CD14-positive monocyte (primary cell): ENCODE results near the gene SCARB2. TPM values are rescaled to one million over a fixed set of nuclear protein-coding genes. Genes with fewer than 3 reads are reported as not detected.

ENCODE experiments used
- DNase-seq, 3 donors: peaks; one replicate each; pipeline ENCODE4 v3.0.0-alpha.2; 2011 to 2022
- H2AFZ ChIP-seq: 2 replicates; pipeline ENCODE4 v1.6.0; 2012; ENCODE audit warnings: mild to moderate bottlenecking, low read depth, low read length, inconsistent platforms; ENCODE audit not compliant: insufficient read depth, poor library complexity, severe bottlenecking
- H3K27ac ChIP-seq, 2 donors: 1 replicate in 1 of 2; 2 replicates in 1 of 2; pipeline ENCODE4 v1.5.1; 2012 to 2013; ENCODE audit warnings: low read length in 2 of 2, control low read depth in 1 of 2, inconsistent platforms in 1 of 2, low read depth in 1 of 2, mild to moderate bottlenecking in 1 of 2
- H3K27me3 ChIP-seq, 2 donors: one replicate each; pipeline versions ENCODE4 v1.6.0 to v1.6.1; 2011 to 2013; ENCODE audit warnings: low read length in 2 of 2; ENCODE audit not compliant: control insufficient read depth in 2 of 2, insufficient read depth in 2 of 2
- H3K36me3 ChIP-seq, 2 donors: replicated peaks in 1 of 2; 1 replicate in 1 of 2; 2 replicates in 1 of 2; pipeline versions ENCODE4 v1.5.1 to v1.6.1; 2012 to 2013; ENCODE audit warnings: low read length in 2 of 2, control low read depth in 1 of 2, inconsistent platforms in 1 of 2, mild to moderate bottlenecking in 1 of 2; ENCODE audit not compliant: insufficient read depth in 2 of 2, control insufficient read depth in 1 of 2
- H3K4me1 ChIP-seq, 2 donors: 1 replicate in 1 of 2; 2 replicates in 1 of 2; pipeline versions ENCODE4 v1.5.1 to v1.6.1; 2012 to 2013; ENCODE audit warnings: low read length in 2 of 2, control low read depth in 1 of 2, inconsistent platforms in 1 of 2, mild to moderate bottlenecking in 1 of 2, moderate library complexity in 1 of 2; ENCODE audit not compliant: insufficient read depth in 2 of 2, control insufficient read depth in 1 of 2
- H3K4me2 ChIP-seq: replicated peaks from 2 replicates; pipeline ENCODE3; 2012; ENCODE audit warnings: low read length, moderate library complexity, mild to moderate bottlenecking; ENCODE audit not compliant: poor library complexity, severe bottlenecking; ENCODE audit errors: extremely low read depth
- H3K4me3 ChIP-seq, 3 experiments: fragments of 200-600 bp in 1 of 3; sonication (generic) in 1 of 3; replicated peaks in 1 of 3; 1 replicate in 2 of 3; 2 replicates in 1 of 3; pipeline ENCODE4 v1.5.1; 2011 to 2013; ENCODE audit warnings: low read length in 3 of 3, mild to moderate bottlenecking in 3 of 3, control low read depth in 2 of 3, low read depth in 2 of 3, inconsistent platforms in 1 of 3, moderate library complexity in 1 of 3
- H3K79me2 ChIP-seq: 2 replicates; pipeline ENCODE4 v1.6.0; 2012; ENCODE audit warnings: mild to moderate bottlenecking, control low read depth, inconsistent platforms, low read length, moderate library complexity; ENCODE audit not compliant: insufficient read depth
- H3K9ac ChIP-seq: 2 replicates; pipeline ENCODE4 v1.6.0; 2017; ENCODE audit warnings: low read length, mild to moderate bottlenecking; ENCODE audit not compliant: insufficient read depth, poor library complexity, severe bottlenecking
- H3K9me3 ChIP-seq, 2 donors: replicated peaks in 1 of 2; 1 replicate in 1 of 2; 2 replicates in 1 of 2; pipeline versions ENCODE4 v1.5.1 to v1.6.1; 2012 to 2013; ENCODE audit warnings: low read length in 2 of 2, control low read depth in 1 of 2; ENCODE audit not compliant: control insufficient read depth in 1 of 2, insufficient read depth in 1 of 2
- H4K20me1 ChIP-seq: 2 replicates; pipeline ENCODE4 v1.6.0; 2012; ENCODE audit warnings: mild to moderate bottlenecking, low read length, control low read depth, moderate library complexity; ENCODE audit not compliant: insufficient read depth
- H3K27ac Mint-ChIP-seq, 7 donors: one replicate each; pipeline ENCODE4 v1.8.0; 2020; ENCODE audit warnings: mild to moderate bottlenecking in 7 of 7, mixed read lengths in 7 of 7, moderate library complexity in 6 of 7, inconsistent platforms in 2 of 7
- H3K27me3 Mint-ChIP-seq, 3 donors: one replicate each; pipeline ENCODE4 v1.8.0; 2021 to 2022; ENCODE audit warnings: low read depth in 3 of 3, mild to moderate bottlenecking in 3 of 3, mixed read lengths in 3 of 3, moderate library complexity in 3 of 3, inconsistent platforms in 1 of 3
- H3K36me3 Mint-ChIP-seq, 2 donors: one replicate each; pipeline ENCODE4 v1.8.0; 2020; ENCODE audit warnings: mixed read lengths in 2 of 2, inconsistent platforms in 1 of 2, mild to moderate bottlenecking in 1 of 2
- H3K4me1 Mint-ChIP-seq: one replicate; pipeline ENCODE4 v1.8.0; 2020; ENCODE audit warnings: mild to moderate bottlenecking, mixed read lengths
- H3K4me3 Mint-ChIP-seq, 2 donors: one replicate each; pipeline ENCODE4 v1.8.0; 2020; ENCODE audit warnings: mild to moderate bottlenecking in 2 of 2, mixed read lengths in 2 of 2, moderate library complexity in 1 of 2
- H3K9me3 Mint-ChIP-seq, 7 donors: one replicate each; pipeline ENCODE4 v1.8.0; 2020 to 2022; ENCODE audit warnings: mixed read lengths in 7 of 7, mild to moderate bottlenecking in 6 of 7, moderate library complexity in 6 of 7, inconsistent platforms in 2 of 7
- CTCF ChIP-seq: fragments of 200-600 bp; IDR thresholded peaks from one replicate; pipeline ENCODE4 v1.8.0; 2022; ENCODE audit warnings: antibody characterized with exemption, mild to moderate bottlenecking
- WGBS: methylation state at CpG from one replicate; pipeline ENCODE4 v1.1.5; 2013; ENCODE audit warnings: missing lambda C conversion rate; ENCODE audit not compliant: insufficient coverage; 5-methylcytosine and 5-hydroxymethylcytosine counted together
- intact Hi-C, 2 donors: fragments of 100-400 bp; cut with micrococcal nuclease; formaldehyde crosslinking; loops; one replicate each; pipeline versions ENCODE4 v1.15.0 to v1.15.1; 2023
- polyA plus RNA-seq, 3 donors: library from polyadenylated mRNA; depleted of rRNA in 1 of 3; unstranded in 2 of 3; stranded (reverse) in 1 of 3; fragments of 300-500 nt in 2 of 3; fragments of >200 nt in 1 of 3; fragmentation: Illumina TruSeq in 2 of 3; gene quantifications; 1 replicate in 2 of 3; 2 replicates in 1 of 3; pipeline ENCODE4 v1.2.3, GENCODE V29; 2012 to 2021

SCARB2 gene
- polyA plus RNA-seq, 3 donors: 36.8 to 73.0 (median 53.5) TPM

GRCh38 chr4:76153356-76153755 lies 60.3 kb downstream of the SCARB2 start:
- no peak overlapping the region for H3K27ac Mint-ChIP-seq
- H3K4me3 Mint-ChIP-seq: no peak overlapping the region
- Histone ChIP-seq H3K27ac (no peak overlapping the region), H3K4me2 (no peak overlapping the region), H3K36me3 (peaks cover 0 to 3% of the 10 kb centered on the region in 2 donors), H3K9me3 (no peaks in the 10 kb centered on the region), H3K9ac (no peak overlapping the region), H3K4me3 (no peak overlapping the region), H2AFZ (no peak overlapping the region), H3K27me3 (no peaks in the 10 kb centered on the region), H4K20me1 (no peaks in the 10 kb centered on the region), H3K79me2 (peaks cover 8% of the 10 kb centered on the region), H3K4me1 (peaks cover 0 to 7% of the 10 kb centered on the region in 2 donors)
- intact Hi-C loops: no loop called here
- peaks cover under 1 to 8% of the 10 kb centered on the region in 2 donors for H3K36me3 Mint-ChIP-seq
- DNase-seq: no peak
- H3K4me1 Mint-ChIP-seq: peaks cover 10% of the 10 kb centered on the region
- H3K9me3 Mint-ChIP-seq: peaks cover 4 to 9% (median 7%) of the 10 kb centered on the region in 7 donors
- no peak for TF ChIP-seq CTCF
- H3K27me3 Mint-ChIP-seq: peaks cover 0 to 3% (median 1%) of the 10 kb centered on the region in 3 donors
- WGBS: no CpG with 5 or more reads among the region's 2 CpGs

GRCh38 chr4:76148142-76148865 lies 65.3 kb downstream of the SCARB2 start, which contains the start of gene NUP54:
TSS of gene NUP54 (minus strand) at chr4:76148397. CDS start at chr4:76148374, 23 bp downstream.
- intact Hi-C loops: loop anchor here (2.0 to 5.0 kb wide), 2 partner anchors 156 to 158 kb away; partner anchors contain the start of gene SDAD1 (in 2 of the 2)
- Histone ChIP-seq H3K4me1 (peaks cover 9 to 23% of the 10 kb centered on the region in 2 donors), H3K79me2 (peaks cover 56% of the 10 kb centered on the region), H3K4me2 (peak within 1 kb of the TSS; percentile 81), H2AFZ (peak within 1 kb of the TSS; percentile 99), H3K9me3 (no peaks in the 10 kb centered on the region), H4K20me1 (no peaks in the 10 kb centered on the region), H3K27ac (peak within 1 kb of the TSS; percentile 85 to 92), H3K27me3 (no peaks in the 10 kb centered on the region), H3K4me3 (peak within 1 kb of the TSS; percentile 64 to 94 (median 88)), H3K9ac (peak within 1 kb of the TSS; percentile 93), H3K36me3 (peaks cover 8 to 10% of the 10 kb centered on the region in 2 donors)
- Mint-ChIP-seq H3K36me3 (peaks cover 6 to 8% of the 10 kb centered on the region in 2 donors), H3K27me3 (peaks cover 0 to 3% (median 1%) of the 10 kb centered on the region in 3 donors), H3K4me1 (peaks cover 26% of the 10 kb centered on the region), H3K27ac (peak within 1 kb of the TSS; percentile 88 to 98 (median 94)), H3K9me3 (no peaks in the 10 kb centered on the region), H3K4me3 (peak within 1 kb of the TSS; percentile 100)
- DNase-seq: peak; percentile 85 to 90 (median 88)
- no peak for TF ChIP-seq CTCF
- 0% methylated on average over 42 of the region's 47 CpGs for WGBS
